CD4-positive, alpha-beta T cell treated with Interleukin-1 beta for 1 hour (primary cell): ENCODE measurements around the gene MT1A.

Experiments used
- DNase-seq, 2 donors: peaks; one replicate each; pipeline ENCODE4 v3.0.0-alpha.2; 2020 to 2022

MT1A gene

GRCh38 chr16:56637814-56638750 is at the start of gene MT1A:
Gene MT1A, plus strand, starts transcription at chr16:56638666. Its CDS starts 73 bp downstream, at chr16:56638739.
- no peak for DNase-seq

- DNase-seq = no peak
Observed at GRCh38 chr16:56588781-56589140, 49.7 kb upstream of the MT1A start.

GRCh38 chr16:56589141-56590039 is 49.1 kb upstream of the MT1A start, which contains the start of gene MT3:
Gene MT3, plus strand, starts transcription at chr16:56589528. Its CDS starts 63 bp downstream, at chr16:56589591.
- DNase-seq = peak in 1 of 2 donors; percentile 6

- no peak for DNase-seq
Observed at GRCh38 chr16:56591377-56592060, 46.9 kb upstream of the MT1A start.

- DNase-seq = no peak
Observed at GRCh38 chr16:56593573-56594291, 44.7 kb upstream of the MT1A start.

- no peak for DNase-seq
Observed at GRCh38 chr16:56594292-56594619, 44.2 kb upstream of the MT1A start.

GRCh38 chr16:56600398-56600999 is 38.0 kb upstream of the MT1A start:
- DNase-seq = peak in 1 of 2 donors; percentile 55

GRCh38 chr16:56601325-56601724 is 37.1 kb upstream of the MT1A start:
- no peak for DNase-seq

- peak in 1 of 2 donors; percentile 30 for DNase-seq
Observed at GRCh38 chr16:56603589-56603988, 34.9 kb upstream of the MT1A start.

GRCh38 chr16:56604966-56605365 is 33.5 kb upstream of the MT1A start:
- DNase-seq = no peak

- no peak for DNase-seq
Observed at GRCh38 chr16:56605475-56605874, 33.0 kb upstream of the MT1A start.

- DNase-seq = no peak
Observed at GRCh38 chr16:56606071-56606475, 32.4 kb upstream of the MT1A start.

GRCh38 chr16:56606476-56607108 is 31.9 kb upstream of the MT1A start:
- DNase-seq = no peak

GRCh38 chr16:56607109-56607618 is 31.3 kb upstream of the MT1A start:
- no peak for DNase-seq

GRCh38 chr16:56607675-56608042 is 30.8 kb upstream of the MT1A start:
- DNase-seq = no peak

GRCh38 chr16:56608043-56608875 is 30.2 kb upstream of the MT1A start, which contains the start of gene MT2A:
Gene MT2A, plus strand, starts transcription at chr16:56608584. Its CDS starts 72 bp downstream, at chr16:56608656.
- peak; percentile 84 to 86 for DNase-seq

GRCh38 chr16:56608876-56609462 is 29.5 kb upstream of the MT1A start:
- no peak for DNase-seq

- DNase-seq = peak; percentile 75 to 77
Observed at GRCh38 chr16:56609463-56609921, 29.0 kb upstream of the MT1A start.

GRCh38 chr16:56610017-56610608 is 28.4 kb upstream of the MT1A start:
- DNase-seq = peak; percentile 67 to 69
